ENCODE data around the gene MAN1B1.

- TF ChIP-seq CTCF (IDR thresholded peaks at IDR 0.05) (no peak), POLR2A (IDR thresholded peaks at IDR 0.05) (no peak)
These were observed 33.5 kb upstream of the MAN1B1 start for GRCh38 chr9:137052998-137053943.

Data from prostate gland (tissue), 2 donors.